Stimulated activated CD8-positive, alpha-beta memory T cell treated with anti-CD3 and anti-CD28 coated beads, Interleukin-15, amount 100 ng/mL, for 1 hour (primary cell): ENCODE measurements around the gene PYGB.

ENCODE experiments used
- DNase-seq: peaks from one replicate; pipeline ENCODE4 v3.0.0-alpha.2; 2020; ENCODE audit warnings: low read depth

Gene PYGB

DNA sequence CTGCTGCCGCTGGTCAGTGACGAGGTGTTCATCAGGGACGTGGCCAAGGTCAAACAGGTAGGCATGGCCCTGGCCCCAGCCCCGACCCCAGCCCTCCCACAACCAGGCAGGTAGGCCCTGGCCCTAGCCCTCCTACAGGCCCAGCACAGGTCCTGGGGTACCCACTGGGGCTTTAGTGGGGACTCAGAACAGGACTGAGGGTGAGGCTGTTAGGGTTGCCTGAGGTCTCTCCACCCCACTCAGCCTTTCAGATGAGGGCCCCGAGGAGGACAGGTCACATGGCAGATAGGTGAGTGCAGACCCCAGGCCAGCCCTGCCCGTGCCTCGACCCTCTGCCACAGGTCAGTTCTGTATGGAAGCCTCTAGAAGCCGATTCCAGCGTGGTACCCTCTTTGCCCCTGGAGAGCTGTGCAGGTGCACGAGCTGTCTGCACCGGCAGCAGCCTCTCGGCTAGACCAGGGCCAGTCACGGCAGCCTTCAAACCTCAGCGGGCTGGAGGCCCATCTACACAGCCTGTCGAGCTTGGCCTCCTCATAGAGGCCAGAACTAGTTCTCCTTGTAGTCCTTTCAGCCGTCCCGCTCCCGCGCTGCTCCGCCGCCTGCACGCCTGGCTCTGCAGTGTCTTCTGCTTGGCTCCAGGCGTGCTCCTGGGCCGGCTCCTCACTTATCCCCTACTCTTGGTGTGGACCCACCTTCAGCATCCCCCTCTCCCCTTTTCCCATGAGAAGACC is 35.5 kb downstream of the PYGB start:
- no peak for DNase-seq

DNA sequence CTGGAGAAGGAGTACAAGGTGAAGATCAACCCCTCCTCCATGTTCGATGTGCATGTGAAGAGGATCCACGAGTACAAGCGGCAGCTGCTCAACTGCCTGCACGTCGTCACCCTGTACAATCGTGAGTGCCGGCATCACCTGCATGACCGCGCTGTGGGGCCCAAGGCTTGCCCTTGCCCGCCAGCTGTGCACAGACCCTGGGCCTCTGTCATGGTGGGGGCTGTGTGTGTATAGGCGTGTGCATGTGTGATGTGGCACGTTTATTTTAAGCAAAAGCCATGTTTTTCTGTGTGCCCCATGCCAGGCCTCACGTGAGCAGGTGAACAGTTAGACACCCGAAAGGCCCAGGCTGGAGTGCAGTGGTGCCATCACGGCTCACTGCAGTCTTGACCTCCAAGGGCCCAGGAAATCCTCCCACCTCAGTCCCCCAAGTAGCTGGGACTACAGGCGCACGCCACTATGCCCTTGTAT is 36.3 kb downstream of the PYGB start:
- no peak for DNase-seq

DNA sequence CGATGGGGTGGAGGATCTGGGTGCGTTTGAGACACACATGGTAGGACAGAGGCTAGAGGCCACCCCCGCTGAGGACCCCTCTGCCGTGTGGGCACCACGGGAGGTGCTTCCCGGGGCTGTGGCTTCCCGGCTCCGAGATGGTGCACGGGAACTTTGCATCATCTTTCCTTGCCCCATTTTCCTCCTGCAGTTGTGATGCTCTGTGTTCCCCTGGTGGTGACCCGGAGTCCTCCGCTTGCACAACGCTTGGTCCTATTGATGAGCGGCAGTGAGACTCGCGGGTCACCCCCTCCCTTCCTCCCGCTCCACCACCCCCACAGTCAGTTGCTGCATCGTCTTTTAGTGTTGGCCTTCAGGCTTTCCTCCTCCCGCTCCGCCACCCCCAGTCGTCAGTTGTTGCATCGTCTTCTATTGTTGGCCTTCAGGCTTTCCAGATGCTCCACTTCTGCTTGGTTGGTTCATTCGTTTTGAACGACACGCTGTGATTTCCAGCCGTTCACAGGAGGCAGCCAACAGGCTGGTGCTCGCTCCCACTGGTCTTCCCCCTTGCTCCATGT is 37.3 kb downstream of the PYGB start:
- DNase-seq = no peak

DNA sequence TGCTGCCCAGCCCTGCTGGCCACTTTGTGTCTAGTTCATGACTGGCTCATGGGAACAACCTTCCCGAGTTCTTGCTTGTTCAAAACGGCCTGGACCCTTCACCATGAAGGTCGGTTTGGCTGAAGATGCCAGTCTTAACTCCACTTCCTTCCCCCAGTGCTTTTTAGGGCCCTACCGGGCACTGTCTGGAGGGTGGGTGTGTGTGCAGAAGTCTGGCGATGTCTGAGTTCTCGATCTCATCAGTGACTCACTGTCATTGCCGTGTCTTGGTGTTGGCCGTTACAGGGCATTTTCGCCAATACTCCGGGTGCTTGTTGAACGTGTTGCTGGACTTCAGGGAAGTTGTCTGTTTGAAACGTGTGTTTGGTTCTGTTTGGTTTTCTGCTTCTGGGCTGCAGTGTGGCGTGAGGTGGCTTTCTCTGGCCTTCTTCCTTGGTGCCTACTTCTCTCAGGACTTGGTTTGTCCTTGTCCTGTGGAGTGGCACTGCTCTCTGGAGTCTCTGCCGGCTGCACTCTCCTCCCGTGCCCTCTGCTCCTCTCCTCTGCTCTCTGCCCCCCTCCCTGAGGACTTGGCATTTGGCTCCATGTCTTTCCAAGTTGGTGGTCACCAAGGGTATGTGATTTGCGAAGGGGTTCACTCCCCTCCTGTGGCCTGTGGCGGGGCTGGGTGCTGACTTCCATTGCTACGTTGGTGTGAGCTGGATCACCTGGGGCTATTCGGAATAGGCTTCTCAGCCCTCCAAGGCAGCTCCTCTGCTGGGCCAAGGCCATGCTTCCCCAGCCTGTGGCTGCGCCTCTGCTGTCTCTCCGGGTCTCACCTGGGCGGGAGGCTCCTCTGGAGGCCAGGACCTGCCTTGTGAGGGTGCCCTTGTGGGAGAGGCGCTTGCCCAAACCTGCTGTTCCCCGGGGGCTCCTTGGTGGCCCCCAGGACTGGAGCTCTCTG is 38.2 kb downstream of the PYGB start:
- DNase-seq = no peak

DNA sequence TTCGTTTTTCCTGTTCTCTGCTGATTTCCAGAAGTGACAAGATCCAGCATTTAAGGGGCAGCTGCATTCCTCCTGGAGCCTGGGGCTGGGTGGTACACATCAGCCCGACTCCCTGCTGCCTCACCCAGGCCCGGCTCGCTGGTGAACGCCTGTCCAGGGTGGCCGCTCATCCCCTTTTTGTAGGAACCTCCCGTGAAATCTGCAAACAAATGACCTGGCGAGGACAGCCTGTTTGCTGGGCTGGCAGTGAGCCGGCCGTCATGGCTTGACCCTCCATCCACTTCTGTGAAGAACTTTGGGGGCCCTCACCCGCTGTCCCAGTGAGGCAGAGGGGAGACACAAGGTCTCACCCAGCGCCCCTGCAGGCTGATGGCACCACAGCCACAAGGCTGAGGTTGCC is 39.0 kb downstream of the PYGB start:
- DNase-seq = no peak

DNA sequence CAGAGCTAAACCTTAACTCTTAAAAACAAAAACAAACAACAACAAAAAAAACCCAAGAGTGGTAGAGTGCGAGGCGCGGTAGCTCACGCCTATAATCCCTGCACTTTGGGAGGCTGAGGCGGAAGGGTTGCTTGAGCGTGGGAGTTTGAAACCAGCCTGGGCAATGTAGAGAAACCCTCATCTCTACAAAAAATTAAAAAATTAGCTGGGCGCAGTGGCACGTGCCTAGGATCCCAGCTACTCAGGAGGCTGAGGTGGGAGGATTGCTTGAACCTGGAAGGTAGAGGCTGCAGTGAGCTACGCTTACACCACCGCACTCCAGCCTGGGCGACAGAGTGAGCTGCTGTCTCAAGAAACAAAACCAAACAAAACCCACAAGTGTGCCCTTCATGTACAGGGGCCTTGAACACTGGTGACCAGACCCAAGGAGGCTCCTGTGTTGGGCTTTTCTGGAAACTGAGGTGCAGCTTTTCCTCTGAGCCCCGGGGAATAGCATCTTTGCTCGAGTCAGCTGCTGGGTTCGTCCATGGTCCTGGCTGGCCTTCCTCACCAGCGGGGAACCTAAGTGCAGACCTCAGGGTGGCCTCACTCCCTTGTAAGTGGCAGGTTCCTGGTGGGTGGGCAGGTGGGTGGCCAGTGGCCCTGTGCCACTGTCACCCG is 39.9 kb downstream of the PYGB start:
- no peak for DNase-seq

DNA sequence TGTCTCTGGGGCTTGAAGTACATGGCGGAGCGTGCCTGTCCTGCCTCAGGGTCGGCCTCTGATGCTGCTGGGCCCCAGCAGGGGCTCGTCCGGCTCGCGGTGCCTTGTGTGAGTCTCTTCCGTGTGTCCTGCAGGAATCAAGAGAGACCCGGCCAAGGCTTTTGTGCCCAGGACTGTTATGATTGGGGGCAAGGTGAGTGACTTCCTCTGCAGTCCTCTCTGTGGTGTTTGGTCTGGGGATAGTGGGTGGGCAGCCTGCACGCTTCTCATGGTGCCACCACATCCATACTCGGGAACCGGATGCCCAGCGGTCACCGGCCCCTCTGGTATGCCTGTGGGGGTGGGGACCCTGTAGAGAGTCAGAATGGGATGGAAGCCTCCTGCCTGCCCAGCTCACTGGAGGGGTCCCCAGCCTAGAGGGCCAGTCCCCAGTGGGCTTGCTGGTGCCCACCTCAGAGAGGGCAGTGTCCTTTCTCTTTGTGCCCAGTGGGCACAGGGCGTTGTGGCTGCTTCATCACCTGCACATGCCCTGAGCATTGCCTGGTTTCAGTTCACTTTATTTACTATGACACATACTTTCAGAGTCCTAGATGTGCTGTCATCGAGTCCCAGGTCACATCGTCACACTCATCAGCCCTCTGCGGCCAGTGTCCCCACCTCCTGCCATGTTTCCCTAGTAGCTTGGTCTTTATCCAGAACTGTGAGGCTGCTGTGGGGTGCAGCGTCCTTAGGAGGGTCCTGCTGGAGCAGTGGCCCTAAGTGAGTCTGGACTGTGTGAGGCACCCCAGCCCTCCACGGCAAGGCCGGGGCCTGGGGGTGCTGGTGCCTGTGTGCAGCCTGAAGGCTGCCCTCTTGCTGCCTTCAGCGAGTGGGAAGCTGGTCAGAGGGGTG is 40.7 kb downstream of the PYGB start:
- DNase-seq = no peak

DNA sequence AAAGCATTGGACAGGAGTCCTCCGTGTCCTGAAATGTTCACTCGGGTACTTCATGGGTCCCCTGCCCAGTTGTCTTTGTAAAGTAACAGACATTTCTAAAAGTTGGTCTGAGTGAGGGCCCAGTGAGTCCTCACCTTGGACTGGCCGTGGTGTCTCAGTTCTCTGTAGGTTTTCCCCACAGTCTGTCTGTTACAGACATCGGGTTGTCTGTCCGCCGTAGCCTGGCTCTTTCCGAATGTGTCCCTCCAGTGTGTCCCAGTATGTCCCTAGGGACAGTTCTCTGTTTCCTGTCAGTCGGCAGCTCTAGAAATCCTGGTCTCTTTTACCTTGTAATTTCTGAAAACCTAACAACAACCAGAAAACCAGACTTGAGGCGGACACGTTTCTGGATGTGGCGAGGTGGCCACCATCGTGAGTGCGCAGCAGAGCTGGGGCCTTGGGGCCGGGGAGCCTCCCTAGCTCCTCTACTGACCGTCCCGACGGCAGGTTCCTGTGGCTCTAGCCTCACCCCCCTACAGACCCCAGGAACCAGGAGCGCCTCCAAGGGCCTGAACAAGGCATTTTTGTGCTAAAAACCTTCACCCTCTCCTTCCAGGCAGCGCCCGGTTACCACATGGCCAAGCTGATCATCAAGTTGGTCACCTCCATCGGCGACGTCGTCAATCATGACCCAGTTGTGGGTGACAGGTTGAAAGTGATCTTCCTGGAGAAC is 42.2 kb downstream of the PYGB start:
- DNase-seq = no peak

DNA sequence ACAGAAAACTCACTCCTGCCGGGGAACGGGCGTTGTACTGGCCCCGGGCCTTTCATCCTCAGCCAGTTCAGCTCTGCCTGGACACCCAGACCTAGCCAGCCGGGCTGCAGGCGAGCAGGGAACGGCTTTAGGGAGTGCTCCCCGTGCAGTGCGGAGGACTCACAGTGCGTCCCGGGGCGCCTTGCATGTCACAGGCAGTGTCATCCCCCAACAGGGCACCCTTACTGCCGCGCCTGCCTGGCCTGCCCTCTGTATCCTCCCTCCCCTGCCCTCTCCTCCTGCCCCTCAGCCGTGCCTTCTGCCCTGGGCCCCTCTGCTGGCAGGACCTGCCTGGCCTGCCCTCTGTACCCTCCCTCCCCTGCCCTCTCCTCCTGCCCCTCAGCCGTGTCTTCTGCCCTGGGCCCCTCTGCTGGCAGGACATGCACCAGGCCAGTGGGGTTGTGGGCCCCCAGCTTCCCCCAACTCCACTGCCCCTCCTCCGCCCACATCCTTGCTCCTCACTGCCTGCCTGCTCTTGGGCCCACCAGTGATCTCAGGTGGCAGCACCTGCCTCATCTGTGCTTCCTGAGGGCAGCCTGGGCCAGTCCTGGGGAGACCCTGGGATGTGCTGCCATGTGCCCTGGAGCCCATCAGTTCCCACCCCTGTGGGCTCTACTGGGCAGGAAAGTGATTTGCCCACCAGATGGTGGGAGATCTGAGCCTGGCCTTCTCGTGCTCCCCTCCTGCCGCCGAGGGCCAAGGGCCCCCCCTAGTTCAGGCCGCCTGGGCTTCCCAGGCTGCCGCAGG is 43.0 kb downstream of the PYGB start:
- DNase-seq = no peak

DNA sequence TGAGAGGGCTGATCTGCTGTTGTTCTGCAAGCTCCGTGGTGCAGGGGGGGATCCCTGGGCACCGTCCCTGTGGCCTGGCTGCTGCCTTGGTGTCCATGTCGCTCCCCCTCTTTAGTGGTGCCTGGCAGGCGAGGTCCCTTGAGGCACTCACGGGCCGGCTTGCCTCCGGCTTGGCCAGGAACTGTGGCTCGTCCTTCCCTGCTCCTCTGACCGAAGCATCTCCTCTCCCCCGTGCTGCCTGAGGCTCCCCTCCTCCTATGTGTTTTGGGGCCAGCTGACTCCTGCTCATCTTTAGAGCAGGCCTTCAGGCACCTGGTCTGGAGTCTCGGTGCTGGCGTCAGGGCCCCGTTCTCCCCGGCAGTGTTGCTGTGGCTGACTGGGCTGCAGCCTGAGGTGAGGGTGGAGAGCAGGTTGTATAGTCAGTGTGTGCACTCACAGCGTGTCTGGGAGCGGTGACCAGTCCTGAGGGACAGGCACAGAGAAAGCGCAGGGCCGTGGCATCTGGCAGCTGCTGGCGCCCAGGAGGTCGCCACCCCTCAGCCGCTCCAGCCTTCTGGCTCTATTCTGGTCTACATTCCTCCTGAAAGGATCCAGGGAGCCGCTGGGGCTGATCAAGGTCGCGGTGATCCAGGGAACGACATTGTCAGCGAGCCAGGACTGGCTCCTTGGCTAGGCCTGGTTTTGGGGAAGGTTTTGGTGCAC is 43.7 kb downstream of the PYGB start:
- DNase-seq = no peak

DNA sequence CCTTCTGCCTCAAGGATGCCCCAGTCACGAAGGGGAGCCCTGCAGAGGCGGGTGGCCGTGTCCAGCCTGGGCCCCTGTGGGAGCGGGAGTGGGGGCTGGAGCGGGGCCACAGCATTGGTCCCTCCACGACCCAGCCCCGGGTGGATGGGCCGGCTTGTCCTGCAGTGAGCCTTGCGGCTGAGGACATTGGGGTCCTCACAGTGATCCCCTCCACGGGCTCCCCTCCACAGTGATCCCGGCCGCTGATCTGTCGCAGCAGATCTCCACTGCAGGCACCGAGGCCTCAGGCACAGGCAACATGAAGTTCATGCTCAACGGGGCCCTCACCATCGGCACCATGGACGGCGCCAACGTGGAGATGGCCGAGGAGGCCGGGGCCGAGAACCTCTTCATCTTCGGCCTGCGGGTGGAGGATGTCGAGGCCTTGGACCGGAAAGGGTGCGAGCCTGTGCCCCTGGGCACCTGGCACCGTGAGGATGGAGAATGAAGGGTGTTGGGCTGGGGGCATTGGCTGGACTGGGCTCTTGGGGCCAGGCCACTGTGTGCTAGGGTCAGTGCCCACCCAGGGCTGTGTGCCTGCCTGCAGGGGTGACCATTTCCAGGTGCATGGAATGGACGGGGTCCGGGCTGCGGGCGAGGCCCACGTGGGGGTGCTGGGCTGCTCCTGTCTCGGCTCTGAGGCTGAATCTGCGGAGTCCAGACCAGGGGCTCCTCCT is 44.4 kb downstream of the PYGB start:
- no peak for DNase-seq

DNA sequence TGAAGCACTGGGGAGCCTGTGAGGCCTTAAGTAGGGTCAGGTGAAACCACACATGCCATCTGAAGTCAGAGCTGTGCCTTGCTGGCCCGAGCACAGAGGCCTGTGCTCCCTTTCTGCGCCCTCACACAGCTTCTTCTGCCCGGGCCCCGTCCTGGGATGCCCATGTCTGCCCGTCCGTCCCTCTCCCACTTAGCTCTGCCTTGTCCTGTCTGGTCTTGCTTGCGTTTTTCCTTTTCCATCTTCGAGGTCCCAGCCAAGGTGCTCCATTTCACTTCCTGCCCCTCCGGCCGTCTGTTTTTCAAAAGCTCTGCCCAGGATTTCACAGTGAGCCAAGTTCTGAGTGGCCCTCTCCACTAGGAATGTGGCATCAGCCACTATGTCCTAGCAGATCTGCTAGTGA is 45.6 kb downstream of the PYGB start:
- DNase-seq = no peak

DNA sequence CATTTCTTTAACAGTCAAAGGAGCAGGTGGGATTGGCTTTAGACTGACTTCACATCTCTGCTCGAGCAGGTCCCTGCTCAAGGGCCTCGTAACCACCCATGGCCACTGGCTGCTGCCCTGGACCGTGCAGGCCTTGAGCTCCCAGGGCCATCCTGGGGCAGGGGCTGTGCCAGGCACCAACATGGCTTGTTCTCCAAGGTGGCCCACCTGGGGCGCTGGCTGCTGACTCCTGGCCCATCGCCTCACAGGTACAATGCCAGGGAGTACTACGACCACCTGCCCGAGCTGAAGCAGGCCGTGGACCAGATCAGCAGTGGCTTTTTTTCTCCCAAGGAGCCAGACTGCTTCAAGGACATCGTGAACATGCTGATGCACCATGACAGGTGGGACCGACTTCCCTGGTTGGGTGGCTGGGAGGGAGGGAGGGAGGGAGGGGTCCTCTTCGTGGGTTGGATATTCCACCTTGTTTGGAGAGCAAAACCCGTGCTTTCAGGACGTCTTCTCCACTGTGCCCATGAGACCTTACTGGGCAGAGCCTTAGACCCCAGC is 46.1 kb downstream of the PYGB start:
- DNase-seq = no peak

DNA sequence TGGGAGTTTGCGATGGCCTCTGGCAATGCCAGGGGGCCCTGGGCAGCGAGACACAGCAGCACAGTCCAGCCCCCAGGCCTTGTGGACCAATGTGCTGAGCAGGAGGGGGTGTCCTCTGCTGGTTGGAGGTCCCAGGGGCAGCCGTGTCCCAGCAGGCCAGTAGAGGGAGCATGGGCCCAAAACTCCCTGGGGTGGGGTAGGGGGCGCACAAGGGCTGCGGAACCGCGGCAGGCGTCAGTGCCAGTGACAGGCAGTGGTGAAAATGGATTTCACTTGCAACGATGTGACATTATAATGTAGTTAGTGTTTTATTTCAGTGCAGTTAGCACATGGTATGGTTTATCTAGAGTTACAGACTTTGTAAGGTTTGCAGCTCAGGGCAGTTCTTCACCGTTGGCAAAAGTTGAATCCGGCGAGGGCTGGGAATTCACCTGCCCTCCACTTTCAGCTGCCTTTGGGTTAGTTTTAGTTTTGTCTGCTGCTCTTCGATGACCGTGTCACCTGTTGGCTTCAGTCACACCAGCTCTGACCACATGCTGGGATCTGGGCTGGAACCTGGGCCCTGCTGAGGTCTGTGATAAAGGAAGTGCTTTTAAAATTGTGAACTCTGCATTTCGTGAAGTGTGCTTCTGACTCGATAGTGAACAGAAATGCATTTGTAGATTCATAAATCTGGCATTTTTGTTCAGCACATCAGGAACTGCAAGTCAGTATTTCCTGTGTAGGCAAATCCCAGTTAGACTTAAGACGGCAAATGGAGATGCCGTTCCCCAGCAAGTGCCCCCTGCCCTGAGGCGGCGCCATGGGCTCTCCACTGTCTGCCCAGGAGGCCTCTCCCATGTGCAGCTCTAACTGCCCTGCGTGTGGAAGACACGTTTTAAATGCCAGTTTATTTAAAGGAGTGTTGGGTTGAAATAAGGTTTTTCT is 46.8 kb downstream of the PYGB start:
- peak; percentile 31 for DNase-seq

DNA sequence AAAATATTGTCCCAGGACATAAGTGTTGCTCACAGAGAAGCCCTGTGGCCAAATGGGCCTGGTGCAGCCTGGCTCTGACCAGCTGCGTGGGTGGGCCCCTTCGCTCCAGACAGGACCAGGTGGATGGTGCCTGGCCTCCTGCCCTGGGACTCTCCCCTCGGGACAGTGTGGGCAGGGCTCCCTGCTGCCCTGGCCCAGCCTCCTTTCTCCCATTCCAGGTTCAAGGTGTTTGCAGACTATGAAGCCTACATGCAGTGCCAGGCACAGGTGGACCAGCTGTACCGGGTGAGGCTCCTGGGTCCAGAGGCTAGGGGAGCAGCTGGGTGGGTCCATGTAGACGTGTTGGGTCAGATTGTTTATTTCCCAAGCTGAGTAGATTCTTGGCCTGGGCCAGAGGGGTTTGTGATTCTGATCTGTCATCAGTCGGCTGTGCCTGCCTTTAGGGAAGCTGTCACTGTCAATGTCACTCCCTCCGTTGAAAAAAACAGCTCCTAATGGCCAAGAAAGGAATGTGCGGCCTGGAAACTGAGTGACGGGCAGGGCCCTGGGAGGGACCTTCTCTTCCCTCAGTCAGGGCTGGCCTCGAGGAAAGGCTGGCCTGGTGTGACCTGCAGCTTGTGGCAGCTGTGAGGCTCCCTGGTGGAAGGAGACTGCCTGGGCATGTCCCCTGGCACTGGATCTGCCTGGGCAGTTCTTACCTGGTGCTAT is 47.7 kb downstream of the PYGB start:
- no peak for DNase-seq
